GM18858 (cell line): ENCODE data around the gene DUSP22.

Source experiments
- ATAC-seq: cut with Tn5 transposase; IDR thresholded peaks from one replicate; pipeline ENCODE4 v1.9.1; 2021; ENCODE audit not compliant: unreplicated experiment

DUSP22 gene

GRCh38 chr6:392441-393390, 100.4 kb downstream of the DUSP22 start:
- no peak for ATAC-seq

GRCh38 chr6:393391-394221, 101.3 kb downstream of the DUSP22 start:
- ATAC-seq = no peak

DNA sequence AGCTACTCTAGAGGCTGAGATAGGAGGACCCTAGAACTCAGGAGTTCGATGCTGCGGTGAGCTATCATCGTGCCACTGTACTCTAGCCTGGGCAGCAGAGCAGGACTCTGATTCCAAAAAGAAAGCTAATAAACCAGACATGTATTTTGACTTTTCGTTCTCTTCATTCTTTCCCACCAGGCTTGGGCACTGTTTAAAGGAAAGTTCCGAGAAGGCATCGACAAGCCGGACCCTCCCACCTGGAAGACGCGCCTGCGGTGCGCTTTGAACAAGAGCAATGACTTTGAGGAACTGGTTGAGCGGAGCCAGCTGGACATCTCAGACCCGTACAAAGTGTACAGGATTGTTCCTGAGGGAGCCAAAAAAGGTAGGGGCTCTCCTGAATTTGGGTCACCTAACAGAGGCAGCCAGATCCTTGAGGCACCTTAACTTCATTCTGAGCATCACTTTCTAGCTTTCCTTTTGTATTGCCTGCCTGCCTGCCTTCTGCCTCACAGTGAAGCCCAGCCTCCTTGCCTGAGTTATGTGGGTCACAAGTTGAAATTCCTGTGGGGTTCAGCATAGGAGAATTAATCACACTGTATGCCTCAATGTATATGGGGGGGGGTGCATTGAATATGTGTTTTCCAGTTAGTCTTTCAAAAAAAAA, 102.5 kb downstream of the DUSP22 start:
- ATAC-seq = no peak

DNA sequence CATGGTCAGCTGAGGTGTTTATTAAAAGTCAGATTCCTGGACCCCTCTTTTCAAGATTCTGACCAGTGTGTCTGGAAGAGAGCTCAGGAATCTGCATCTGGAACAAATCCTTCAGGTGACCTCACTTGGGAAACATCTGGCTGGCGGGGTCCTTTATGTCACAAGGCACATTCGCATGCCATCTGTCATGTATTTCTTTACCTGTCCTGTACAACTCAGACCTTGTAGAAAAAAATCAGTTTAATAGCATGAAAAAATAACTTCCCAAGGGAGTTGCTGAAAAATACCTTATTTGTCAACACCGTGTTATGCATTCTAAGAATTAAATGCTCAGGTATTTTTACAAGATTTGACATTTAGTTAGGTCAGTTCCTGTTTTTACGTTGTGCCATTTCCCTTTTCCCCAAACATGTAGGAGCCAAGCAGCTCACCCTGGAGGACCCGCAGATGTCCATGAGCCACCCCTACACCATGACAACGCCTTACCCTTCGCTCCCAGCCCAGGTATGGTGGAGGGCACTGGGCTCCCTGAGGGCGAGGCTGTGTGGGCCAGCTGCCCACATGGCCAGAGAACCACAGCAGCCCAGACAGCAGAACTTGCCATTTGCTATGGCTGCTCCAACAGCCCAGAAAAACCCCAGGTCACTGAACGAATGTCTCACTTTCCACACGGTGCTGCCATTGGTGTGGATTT, 103.3 kb downstream of the DUSP22 start:
- ATAC-seq = no peak

DNA sequence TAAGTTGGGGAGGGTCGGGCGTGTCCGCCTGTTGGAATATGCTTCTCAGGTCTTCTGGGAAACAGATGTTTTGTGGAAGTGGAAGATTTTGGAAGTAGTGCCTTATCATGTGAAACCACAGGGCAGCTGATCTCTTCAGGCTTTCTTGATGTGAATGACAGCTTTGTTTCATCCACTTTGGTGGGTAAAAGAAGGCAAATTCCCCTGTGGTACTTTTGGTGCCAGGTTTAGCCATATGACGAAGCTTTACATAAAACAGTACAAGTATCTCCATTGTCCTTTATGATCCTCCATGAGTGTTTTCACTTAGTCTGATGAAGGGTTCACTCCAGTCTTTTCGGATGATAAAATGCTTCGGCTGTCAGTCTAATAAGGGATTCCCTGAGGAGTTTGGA, 103.8 kb downstream of the DUSP22 start:
- no peak for ATAC-seq

GRCh38 chr6:397056-397455, 104.8 kb downstream of the DUSP22 start:
- no peak for ATAC-seq

DNA sequence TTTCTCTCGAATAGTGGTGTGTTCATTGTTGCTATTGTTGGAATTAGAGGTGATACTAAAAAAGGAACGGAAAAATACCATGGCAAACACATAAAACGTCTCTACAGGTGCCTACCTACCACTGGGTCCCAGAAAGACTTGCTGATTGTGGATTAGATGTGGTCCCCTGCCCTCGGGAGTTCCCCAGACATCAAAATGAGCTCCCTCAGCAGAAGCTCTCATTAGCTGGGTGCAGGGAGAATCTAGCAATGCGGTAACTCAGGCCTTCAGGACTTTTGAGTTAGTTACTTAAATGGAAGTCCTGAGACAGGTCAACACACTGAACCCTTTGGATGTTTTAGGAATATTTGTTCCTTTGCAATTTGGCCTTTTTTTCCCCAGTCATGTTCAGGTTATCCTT, 105.3 kb downstream of the DUSP22 start:
- no peak for ATAC-seq

- no peak for ATAC-seq
Measured at GRCh38 chr6:398065-398464, 105.8 kb downstream of the DUSP22 start.

- no peak for ATAC-seq
Measured at GRCh38 chr6:398558-399078, 106.3 kb downstream of the DUSP22 start.

- peak; percentile 33 for ATAC-seq
Measured at GRCh38 chr6:399785-400534, 107.7 kb downstream of the DUSP22 start.

DNA sequence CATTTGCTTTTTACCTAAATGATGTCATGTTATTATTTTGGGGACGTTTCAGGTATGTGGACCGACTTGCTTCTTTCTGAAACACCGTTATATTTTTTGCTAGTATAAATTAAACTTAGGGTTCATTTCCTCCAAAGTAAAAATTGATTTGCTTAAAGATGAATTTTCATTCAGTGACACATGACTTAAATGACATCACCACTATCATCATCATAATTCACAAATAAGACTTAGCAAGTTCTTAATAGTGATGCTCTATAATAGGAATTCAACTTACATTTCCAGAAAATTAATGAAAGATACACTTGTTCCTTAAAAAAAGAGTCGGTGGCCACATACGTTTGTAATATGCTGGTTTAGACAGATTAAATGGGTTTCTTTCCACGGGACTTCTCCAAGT, 108.5 kb downstream of the DUSP22 start:
- no peak for ATAC-seq
